GM18498 (cell line): Measurements from ENCODE around the gene NFYA.
"Not testable (repeated sequence)": the region's sequence is repeated elsewhere in the genome, so short reads cannot be mapped to it uniquely, and the experiment has no call there.

Experiments used
- ATAC-seq: cut with Tn5 transposase; IDR thresholded peaks from one replicate; pipeline ENCODE4 v1.9.1; 2021; ENCODE audit warnings: mild to moderate bottlenecking, moderate library complexity; ENCODE audit not compliant: unreplicated experiment

The NFYA gene

GRCh38 chr6:41100871-41101287 lies 28.1 kb downstream of the NFYA start:
- no peak for ATAC-seq

GRCh38 chr6:41103847-41104246 lies 31.1 kb downstream of the NFYA start:
- ATAC-seq: no peak

- no peak for ATAC-seq
These were observed 38.2 kb downstream of the NFYA start for GRCh38 chr6:41111017-41111416.

GRCh38 chr6:41115027-41115426 lies 42.3 kb downstream of the NFYA start:
- not testable (repeated sequence) for ATAC-seq

- ATAC-seq: no peak
These were observed 46.7 kb downstream of the NFYA start for GRCh38 chr6:41119508-41119907.

GRCh38 chr6:41120058-41120457 lies 47.3 kb downstream of the NFYA start:
- no peak for ATAC-seq

- no peak for ATAC-seq
These were observed 49.6 kb downstream of the NFYA start for GRCh38 chr6:41122373-41122772.

GRCh38 chr6:41122918-41123317 lies 50.1 kb downstream of the NFYA start:
- no peak for ATAC-seq

GRCh38 chr6:41125282-41125681 lies 52.5 kb downstream of the NFYA start:
- ATAC-seq: no peak

- ATAC-seq: no peak
These were observed 59.5 kb downstream of the NFYA start for GRCh38 chr6:41132254-41132653.

- ATAC-seq: no peak
These were observed 62.5 kb downstream of the NFYA start for GRCh38 chr6:41135062-41135832.

GRCh38 chr6:41136911-41137310 lies 64.1 kb downstream of the NFYA start:
- ATAC-seq: no peak

GRCh38 chr6:41147917-41148316 lies 75.1 kb downstream of the NFYA start:
- no peak for ATAC-seq
